Rectal smooth muscle tissue (tissue), 1 donor: ENCODE measurements around the gene CAMTA1.
"Not testable (repeated sequence)": the region's sequence is repeated elsewhere in the genome, so short reads cannot be mapped to it uniquely, and the experiment has no call there.

ENCODE experiments used
- H3K27ac ChIP-seq: one replicate; pipeline ENCODE4 v1.7.0; 2013; ENCODE audit warnings: low read depth, low read length, inconsistent platforms
- H3K27me3 ChIP-seq: one replicate; pipeline ENCODE4 v1.7.0; 2013; ENCODE audit warnings: low read length; ENCODE audit not compliant: control insufficient read depth, insufficient read depth
- H3K36me3 ChIP-seq: one replicate; pipeline ENCODE4 v1.7.0; 2013; ENCODE audit warnings: low read length; ENCODE audit not compliant: control insufficient read depth, insufficient read depth
- H3K4me1 ChIP-seq: one replicate; pipeline ENCODE4 v1.7.0; 2013; ENCODE audit warnings: low read length; ENCODE audit not compliant: control insufficient read depth, insufficient read depth
- H3K4me3 ChIP-seq: one replicate; pipeline ENCODE4 v1.7.0; 2013; ENCODE audit warnings: low read length
- H3K9ac ChIP-seq: one replicate; pipeline ENCODE4 v1.7.0; 2013; ENCODE audit warnings: low read length

CAMTA1 gene

DNA sequence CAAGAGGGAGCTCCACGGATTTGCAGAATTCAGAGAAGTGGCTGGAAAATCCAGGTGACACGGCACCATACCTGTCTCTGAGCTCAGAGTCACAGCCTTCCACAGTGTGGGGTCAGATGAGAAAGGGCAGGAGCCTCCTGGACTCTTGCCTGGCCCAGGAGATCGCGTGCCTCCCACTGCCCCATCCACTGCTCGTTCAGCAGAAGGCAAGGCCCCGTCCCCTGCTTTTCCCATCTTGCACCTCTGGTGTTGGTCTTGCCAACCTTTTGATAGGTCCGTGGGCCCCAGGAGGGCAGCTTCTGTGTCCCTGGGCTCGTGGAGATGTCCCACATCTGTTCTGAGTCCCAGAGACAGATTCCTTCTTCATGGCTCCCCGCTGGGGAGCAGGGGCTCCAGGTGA lies 902.2 kb downstream of the CAMTA1 start:
- H3K9ac ChIP-seq = no peak overlapping the region
- H3K4me3 ChIP-seq = no peak overlapping the region
- H3K27ac ChIP-seq = no peak overlapping the region
- H3K27me3 ChIP-seq = no peaks in the 10 kb centered on the region
- no peaks in the 10 kb centered on the region for H3K36me3 ChIP-seq
- H3K4me1 ChIP-seq = no peaks in the 10 kb centered on the region

GRCh38 chr1:7688659-7689058 lies 903.4 kb downstream of the CAMTA1 start:
- Histone ChIP-seq H3K9ac (no peak overlapping the region), H3K4me1 (no peaks in the 10 kb centered on the region), H3K4me3 (no peak overlapping the region), H3K27me3 (no peaks in the 10 kb centered on the region), H3K27ac (no peak overlapping the region), H3K36me3 (no peaks in the 10 kb centered on the region)

DNA sequence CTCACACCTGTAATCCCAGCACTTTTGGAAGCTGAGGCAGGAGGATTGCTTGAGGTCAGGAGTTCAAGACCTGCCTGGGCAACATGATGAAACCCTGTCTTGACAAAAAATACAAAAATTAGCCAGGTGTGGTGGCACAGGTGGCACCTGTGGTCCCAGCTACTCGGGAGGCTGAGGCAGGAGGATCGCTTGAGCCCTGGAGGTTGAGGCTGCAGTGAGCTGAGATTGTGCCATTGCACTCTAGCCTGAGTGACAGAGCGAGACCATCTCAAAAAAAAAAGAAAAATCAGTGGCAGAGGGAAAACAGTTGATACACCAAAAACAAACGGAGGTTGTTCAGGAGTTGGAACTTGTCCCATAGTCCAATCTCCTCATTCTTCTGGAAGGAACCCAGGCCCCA lies 904.1 kb downstream of the CAMTA1 start:
- H3K27ac ChIP-seq, H3K4me1 ChIP-seq, H3K36me3 ChIP-seq: not testable (repeated sequence)

DNA sequence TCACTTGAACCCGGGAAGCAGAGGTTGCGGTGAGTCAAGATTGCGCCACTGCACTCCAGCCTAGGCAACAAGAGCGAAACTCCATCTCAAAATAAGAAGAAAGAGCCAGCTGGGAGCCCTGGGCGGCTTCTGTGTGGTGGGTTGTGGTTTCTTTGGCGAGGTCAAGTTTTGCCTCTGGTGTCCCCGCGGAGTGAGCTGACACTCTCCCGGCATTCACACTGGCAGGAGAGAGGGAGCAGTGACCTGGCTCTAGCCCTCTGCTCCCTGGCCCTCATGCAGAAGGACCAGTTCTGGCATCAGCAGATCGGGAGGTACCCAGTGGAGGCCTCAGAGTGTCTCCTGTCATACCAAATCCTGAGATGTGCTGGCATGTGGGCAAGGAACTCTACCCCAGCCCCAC lies 904.8 kb downstream of the CAMTA1 start:
- Histone ChIP-seq H3K4me1 (no peaks in the 10 kb centered on the region), H3K27me3 (no peaks in the 10 kb centered on the region), H3K27ac (no peak overlapping the region), H3K9ac (no peak overlapping the region), H3K36me3 (no peaks in the 10 kb centered on the region), H3K4me3 (no peak overlapping the region)

More for the DNA sequence above, 904.1 kb downstream of the CAMTA1 start:
- H3K27me3 ChIP-seq, H3K9ac ChIP-seq, H3K4me3 ChIP-seq: not testable (repeated sequence)

DNA sequence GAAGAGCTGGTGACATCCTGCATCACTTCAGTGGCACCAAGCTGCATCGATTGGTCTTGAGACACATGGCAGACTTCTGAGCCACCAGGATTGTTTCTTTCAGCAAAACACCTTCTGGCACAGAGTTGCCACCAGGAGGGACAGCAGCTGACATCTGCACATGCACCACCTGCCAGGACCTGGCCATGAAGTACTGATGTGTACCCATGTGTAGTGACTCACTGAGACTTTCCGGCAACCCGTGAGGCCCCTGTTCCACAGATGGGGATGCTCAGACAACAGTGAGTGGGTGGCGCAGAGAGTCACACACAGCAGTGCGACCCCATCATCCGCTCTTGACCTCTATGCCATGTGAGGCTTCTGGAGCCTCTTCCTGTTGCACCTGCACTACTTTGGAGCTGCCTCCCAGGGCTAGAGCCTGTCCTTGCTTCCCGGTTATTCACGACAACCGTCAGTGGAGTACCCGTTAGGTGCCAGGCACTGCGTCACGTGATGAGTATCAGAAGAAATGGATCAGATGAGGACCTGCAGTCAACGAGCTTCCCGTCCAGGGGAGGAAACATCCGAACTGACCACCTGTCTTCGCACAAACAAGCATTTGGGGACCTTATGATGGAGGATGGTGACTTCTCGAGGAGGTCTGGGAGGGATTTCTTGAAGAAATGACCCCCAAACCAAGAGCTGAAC lies 905.4 kb downstream of the CAMTA1 start:
- Histone ChIP-seq H3K36me3 (no peaks in the 10 kb centered on the region), H3K9ac (no peak overlapping the region), H3K27ac (no peak overlapping the region), H3K4me3 (no peak overlapping the region), H3K27me3 (no peaks in the 10 kb centered on the region), H3K4me1 (no peaks in the 10 kb centered on the region)

DNA sequence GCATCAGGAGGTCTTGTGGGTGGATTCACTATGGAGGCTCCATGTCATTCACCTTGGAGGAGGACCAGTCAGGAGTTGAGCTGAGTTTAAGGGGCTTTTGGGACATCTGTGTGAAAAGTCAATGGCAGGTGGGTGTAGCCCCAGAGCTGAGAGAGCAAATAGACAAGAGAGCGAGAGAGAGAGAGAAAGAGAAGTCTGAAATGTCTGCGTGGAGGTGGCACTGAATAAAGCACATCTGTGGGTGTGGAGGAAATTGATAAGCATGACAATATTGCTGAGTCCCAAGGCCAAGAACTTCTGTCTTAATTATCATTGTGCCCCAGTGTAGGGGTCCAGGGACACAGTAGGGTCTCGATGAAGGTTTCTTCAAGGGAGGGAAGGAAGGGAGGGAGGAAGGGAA lies 906.3 kb downstream of the CAMTA1 start:
- Histone ChIP-seq H3K9ac (no peak overlapping the region), H3K4me3 (no peak overlapping the region), H3K4me1 (no peaks in the 10 kb centered on the region), H3K27me3 (no peaks in the 10 kb centered on the region), H3K36me3 (no peaks in the 10 kb centered on the region), H3K27ac (no peak overlapping the region)

DNA sequence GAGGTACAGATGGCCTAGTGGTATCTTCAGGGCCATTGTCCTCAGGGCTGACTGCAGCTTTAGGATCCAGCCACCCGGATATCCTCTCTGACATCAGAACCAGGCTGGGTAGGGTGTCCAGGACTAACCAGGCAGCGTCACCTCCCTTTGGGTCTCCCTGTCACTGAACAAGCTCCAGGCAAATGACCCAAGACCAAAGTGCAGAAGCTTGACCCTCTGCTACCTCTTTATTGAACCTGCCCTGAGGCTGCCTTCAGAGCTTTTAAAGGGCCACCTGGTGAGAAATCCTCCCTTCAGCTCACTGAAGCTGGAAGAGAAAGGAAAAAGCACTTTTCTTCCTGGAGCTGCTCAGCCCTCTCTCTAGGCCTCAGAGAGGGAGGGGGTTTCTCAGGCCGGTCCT lies 906.8 kb downstream of the CAMTA1 start:
- Histone ChIP-seq H3K27me3 (no peaks in the 10 kb centered on the region), H3K36me3 (no peaks in the 10 kb centered on the region), H3K9ac (no peak overlapping the region), H3K27ac (no peak overlapping the region), H3K4me3 (no peak overlapping the region), H3K4me1 (no peaks in the 10 kb centered on the region)

DNA sequence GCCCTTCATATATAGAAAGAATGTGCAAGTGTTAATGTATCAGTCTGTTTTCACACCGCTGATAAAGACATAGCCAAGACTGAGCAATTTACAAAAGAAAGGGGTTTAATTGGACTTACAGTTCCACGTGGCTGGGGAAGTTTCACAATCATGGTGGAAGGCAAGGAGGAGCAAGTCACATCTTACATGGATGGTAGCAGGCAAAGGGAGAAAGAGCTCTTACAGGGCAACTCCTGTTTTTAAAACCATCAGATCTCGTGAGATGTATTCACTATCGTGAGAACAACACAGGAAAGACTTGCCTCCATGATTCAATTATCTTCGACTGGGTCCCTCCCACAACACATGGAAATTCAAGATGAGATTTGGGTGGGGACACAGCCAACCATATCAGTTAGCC lies 907.8 kb downstream of the CAMTA1 start:
- H3K27ac ChIP-seq, H3K4me3 ChIP-seq, H3K36me3 ChIP-seq, H3K9ac ChIP-seq, H3K4me1 ChIP-seq, H3K27me3 ChIP-seq: not testable (repeated sequence)

DNA sequence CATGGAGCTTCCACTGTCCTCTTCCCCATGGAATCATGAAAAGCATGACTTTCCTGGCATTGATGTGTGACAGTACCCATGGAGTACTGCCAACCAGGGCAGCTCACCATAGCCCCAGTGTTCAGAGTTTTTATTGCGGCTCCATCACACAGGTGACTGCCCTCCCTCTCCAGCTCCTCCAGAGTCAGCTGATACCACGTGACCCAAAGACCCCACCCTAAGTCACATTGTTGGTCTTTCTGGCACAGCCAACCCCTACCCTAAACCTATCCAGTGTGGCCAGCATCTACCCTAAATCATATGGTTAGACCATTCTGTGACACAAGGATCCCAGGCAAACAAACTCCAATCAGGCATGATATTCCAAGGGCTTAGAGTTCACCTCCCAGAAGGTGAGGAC lies 908.4 kb downstream of the CAMTA1 start:
- no peaks in the 10 kb centered on the region for H3K27me3 ChIP-seq
- H3K4me3 ChIP-seq = no peak overlapping the region
- no peaks in the 10 kb centered on the region for H3K4me1 ChIP-seq
- no peak overlapping the region for H3K27ac ChIP-seq
- H3K9ac ChIP-seq = no peak overlapping the region
- no peaks in the 10 kb centered on the region for H3K36me3 ChIP-seq

GRCh38 chr1:7694600-7695496 lies 909.6 kb downstream of the CAMTA1 start:
- Histone ChIP-seq H3K27ac (no peak overlapping the region), H3K27me3 (no peaks in the 10 kb centered on the region), H3K36me3 (no peaks in the 10 kb centered on the region), H3K9ac (no peak overlapping the region), H3K4me3 (no peak overlapping the region), H3K4me1 (no peaks in the 10 kb centered on the region)

DNA sequence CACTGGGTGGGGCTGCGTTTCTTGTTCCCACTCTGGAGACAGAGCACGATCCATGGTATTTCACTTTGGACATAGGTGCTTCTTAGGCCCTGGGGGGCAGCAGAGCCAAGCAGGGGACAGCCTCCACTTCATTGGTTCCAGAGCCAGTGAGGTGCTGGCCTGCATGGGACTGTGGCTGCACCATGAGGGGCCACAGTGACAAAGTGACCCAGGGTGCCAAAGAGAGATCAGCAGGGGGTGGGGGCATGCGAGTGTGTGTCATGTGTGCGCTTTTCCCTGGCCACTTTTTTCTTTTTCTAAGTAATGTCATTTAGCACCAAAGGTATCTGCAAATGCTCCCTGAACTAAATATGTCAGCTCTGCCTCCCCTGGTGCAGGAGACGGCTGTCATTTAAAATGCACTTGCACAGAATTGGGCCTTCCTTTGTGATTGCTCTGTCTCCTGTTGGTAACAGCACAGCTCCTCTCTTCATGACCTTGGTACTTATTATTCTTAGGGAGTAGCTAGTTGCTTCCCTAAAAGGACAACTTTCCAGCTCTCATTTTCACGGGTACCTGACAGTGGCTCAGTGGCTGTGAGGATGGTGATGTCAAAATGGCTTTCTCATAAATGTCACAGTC lies 910.4 kb downstream of the CAMTA1 start:
- H3K27me3 ChIP-seq = no peaks in the 10 kb centered on the region
- H3K9ac ChIP-seq = no peak overlapping the region
- no peak overlapping the region for H3K27ac ChIP-seq
- no peaks in the 10 kb centered on the region for H3K4me1 ChIP-seq
- H3K4me3 ChIP-seq = no peak overlapping the region
- no peaks in the 10 kb centered on the region for H3K36me3 ChIP-seq

GRCh38 chr1:7698641-7699040 lies 913.4 kb downstream of the CAMTA1 start:
- Histone ChIP-seq H3K27ac (no peak overlapping the region), H3K4me1 (no peaks in the 10 kb centered on the region), H3K36me3 (no peaks in the 10 kb centered on the region), H3K27me3 (no peaks in the 10 kb centered on the region), H3K4me3 (no peak overlapping the region), H3K9ac (no peak overlapping the region)
